SK-N-DZ (cell line): Measurements from ENCODE around the gene MTRF1.
A peak's percentile ranks its signal among the peaks of the same experiment; 100 is the strongest.
"Not testable (repeated sequence)": the region's sequence is repeated elsewhere in the genome, so short reads cannot be mapped to it uniquely, and the experiment has no call there.

Experiments
- DNase-seq: peaks from one replicate; pipeline ENCODE4 v3.0.0-alpha.2; 2015; ENCODE audit warnings: low spot score

Gene MTRF1

DNA sequence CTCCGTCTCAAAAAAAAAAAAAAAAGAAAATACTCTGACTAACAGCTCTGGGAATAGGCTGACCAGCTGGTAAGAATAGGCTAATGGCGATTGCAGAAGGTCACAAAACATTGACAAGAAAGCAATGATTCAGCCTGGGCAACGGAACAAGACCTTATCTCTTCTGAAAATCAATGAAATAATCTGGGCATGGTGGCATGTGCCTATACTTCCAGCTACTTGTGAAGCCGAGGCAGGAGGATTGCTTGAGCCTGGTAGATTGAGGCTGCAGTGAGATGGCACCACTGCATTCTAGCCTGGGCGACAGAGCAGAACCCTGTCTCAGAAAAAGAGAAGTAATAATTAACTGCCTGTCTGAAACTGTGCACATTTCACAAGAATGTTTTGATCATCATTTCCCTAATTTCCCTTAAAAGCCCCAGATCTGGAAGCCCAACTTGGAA, 18.8 kb upstream of the MTRF1 start:
- DNase-seq: no peak

GRCh38 chr13:41279156-41279555, 15.8 kb upstream of the MTRF1 start:
- DNase-seq: not testable (repeated sequence)

GRCh38 chr13:41276824-41277223, 13.4 kb upstream of the MTRF1 start:
- no peak for DNase-seq

GRCh38 chr13:41274881-41275280, 11.5 kb upstream of the MTRF1 start:
- no peak for DNase-seq

- no peak for DNase-seq
Measured at GRCh38 chr13:41273831-41274441, 10.6 kb upstream of the MTRF1 start.

DNA sequence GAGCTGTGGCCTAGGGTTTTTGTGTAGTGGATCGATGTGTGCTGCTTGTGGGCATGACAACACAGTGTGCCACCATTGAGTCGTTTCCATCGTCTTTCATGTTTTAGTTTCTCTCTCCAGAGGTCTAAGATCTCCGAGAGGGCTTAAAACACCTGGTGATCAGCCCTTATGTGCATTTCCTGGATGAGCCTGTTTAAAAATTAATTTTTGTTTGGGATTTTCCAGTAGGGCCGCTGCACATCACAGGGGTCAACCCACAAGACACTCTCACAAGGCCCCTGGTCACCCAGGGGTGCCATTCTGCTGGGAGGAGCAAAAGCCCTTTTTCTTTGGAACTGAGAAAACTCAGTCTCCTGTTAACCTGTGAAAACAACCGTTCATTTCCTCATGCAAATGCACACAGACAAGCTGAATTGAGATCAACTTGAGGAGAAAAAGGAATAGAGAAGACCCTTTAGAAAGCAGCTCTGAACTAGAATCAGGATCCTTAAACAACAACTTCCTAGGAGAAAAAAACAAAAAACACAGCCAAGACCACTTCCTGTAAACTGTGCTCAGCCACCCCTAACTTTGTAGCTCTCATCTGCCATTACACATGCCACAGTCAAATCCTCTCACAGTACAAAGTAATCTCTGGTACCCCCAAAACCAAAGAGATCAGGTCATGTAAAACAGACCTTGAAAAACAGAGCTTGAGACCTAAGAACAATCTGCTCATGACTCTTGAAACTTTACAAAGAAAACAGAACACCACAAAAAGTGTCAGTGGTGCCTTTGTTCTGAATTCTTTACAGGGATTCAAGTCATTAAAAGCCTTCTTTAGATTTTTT, 8.3 kb upstream of the MTRF1 start:
- DNase-seq: no peak

DNA sequence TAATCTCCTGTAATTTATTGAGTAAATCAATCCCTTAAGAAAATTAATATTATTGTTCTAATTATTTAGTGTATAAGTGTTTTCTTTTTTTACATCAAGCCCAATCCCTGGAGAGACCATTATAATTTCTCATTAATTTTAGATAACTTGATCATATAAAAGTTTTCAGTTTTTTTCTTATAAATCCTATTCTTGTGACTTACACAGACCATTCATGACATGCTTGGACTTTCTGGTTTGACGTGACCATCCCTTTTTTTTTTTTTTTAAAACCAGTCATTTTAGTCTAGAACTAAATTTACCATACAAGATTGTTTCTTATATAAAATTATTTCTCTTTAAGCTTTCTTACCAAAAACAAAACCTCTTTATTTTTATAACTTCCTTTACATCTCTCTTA, 5.4 kb upstream of the MTRF1 start:
- DNase-seq: peak; percentile 45

GRCh38 chr13:41267106-41267505, 3.7 kb upstream of the MTRF1 start:
- no peak for DNase-seq

DNA sequence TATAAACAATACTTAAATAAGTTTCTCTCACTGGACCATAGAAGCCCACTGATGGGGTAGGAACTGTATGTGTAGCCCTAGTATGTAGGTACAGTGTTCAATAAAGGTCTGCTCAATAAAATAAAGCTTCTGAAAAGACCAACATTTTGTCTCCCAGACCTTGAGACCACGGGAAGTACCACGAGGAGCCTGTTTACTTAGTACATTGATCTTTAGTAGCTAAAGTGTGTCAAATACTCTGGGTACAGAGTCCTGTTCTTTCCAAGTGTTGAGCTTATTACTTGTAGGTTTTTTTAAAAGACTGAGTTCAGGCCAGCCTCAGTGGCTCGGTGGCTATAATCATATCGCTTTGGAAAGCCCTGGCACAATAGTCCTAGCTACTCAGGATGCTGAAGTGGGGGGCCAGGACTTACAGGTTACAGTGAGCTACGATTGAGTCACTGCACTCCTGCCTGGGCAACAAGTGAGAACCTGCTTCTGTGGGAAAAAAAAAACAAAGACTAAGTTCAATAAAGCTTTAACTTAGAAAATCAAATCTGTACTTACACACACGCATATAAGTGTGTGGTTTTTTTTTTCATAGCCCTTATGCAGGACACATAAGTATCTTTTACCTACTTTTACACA, 3.4 kb downstream of the MTRF1 start:
- DNase-seq: no peak

- no peak for DNase-seq
Measured at GRCh38 chr13:41257535-41257934, 5.8 kb downstream of the MTRF1 start.

- no peak for DNase-seq
Measured at GRCh38 chr13:41254902-41255301, 8.5 kb downstream of the MTRF1 start.

- DNase-seq: no peak
Measured at GRCh38 chr13:41250993-41251392, 12.4 kb downstream of the MTRF1 start.

GRCh38 chr13:41246969-41247680, 16.3 kb downstream of the MTRF1 start:
- no peak for DNase-seq

DNA sequence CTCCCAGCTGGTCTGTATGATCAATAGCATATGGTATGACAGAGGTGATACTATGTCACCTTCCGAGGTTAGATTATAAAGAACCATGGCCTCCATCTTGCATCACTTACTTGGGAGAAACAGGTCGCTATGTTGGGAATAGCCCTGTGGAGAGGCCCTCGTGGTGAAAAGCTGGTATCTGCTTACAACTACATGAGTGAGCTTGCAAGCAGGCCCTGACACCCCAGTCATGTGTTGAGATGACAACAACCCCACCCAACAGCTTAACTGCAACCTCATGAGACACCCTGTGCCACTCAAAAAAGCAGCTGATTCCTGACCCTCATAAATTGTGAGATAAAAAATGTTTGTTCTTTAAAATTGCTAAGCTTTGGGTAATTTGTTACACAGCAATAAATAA, 18.8 kb downstream of the MTRF1 start:
- DNase-seq: no peak

DNA sequence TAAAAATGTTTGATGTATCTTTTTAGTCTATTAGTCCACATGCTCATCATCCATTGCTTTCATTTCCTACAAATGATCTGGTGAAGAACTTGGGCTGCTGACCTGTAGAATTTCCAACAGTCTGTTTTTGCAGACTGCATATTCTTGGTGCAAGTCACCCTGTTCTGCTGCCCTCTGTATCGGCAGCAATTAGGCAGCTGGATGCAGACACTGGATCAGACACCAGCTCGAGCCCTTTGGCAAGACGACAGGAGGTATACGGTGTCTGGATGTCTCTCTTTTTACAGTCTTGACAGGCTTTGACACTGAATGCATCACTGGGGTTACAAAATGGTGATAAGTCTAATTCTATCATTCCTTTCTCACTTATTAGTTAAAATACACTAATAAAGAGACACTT, 21.8 kb downstream of the MTRF1 start:
- no peak for DNase-seq

GRCh38 chr13:41236369-41236768, 27.0 kb downstream of the MTRF1 start:
- DNase-seq: no peak

DNA sequence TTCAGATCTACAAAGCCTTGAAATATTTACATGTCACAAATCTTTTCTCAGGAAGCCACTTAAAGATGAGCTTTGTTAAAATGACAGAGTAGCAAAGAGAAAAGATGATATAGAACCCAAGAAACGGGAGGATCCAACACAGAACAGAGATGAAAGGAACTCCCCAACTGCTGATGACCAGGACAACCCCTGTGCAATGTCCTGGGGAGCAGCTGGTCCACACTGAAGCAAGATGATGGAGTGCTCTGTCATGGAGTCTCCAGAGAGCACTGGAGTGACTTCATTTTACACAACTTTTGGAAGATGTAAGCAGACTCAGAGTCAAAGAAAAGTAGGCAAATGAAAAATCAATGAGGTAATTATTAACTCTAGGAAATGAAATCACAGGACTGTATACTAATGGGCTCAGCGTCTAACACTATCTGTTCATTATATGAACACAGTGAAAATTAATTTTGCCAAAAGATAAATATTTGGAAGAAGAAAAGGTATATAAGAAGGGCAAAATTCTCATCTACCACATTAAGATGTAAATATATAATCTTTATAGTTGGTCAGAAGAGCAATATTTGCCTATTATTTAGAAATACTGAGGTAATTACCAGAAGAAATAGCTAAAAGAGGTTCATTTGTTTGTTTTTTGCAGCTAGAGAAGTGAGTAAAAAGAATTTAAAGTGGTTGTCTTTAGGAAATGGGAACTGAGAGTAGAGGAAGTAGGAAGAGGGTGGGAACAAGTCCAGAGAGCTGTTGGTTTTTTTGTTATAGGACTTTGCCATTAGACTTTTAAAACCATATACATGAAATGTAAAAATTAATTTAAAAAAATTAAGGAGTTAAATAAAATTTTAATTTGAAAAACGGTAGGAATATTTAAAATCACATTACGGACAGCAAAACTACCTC, 30.5 kb downstream of the MTRF1 start:
- DNase-seq: no peak

GRCh38 chr13:41231786-41232185, 31.6 kb downstream of the MTRF1 start:
- no peak for DNase-seq

- DNase-seq: no peak
Measured at GRCh38 chr13:41231025-41231677, 32.2 kb downstream of the MTRF1 start.

GRCh38 chr13:41229356-41229755, 34.0 kb downstream of the MTRF1 start:
- no peak for DNase-seq
